Astrocyte (in vitro differentiated cells and primary cell): ENCODE data around the gene FAM149B1. TPM values are rescaled to one million over a fixed set of nuclear protein-coding genes. Genes with fewer than 3 reads are reported as not detected.

Experiments
- DNase-seq: peaks from one replicate; pipeline ENCODE4 v3.0.0-alpha.2; 2010; ENCODE audit warnings: low read depth
- FAIRE-seq: peaks from 2 replicates; lab custom pipeline; 2011; peaks lifted over from hg19 to GRCh38; lab: Jason Lieb, UNC
- H2AFZ ChIP-seq: 2 replicates; pipeline ENCODE4 v1.6.0; 2012; ENCODE audit warnings: low read depth, low read length, inconsistent platforms
- H3K27ac ChIP-seq: 2 replicates; pipeline ENCODE4 v1.5.1; 2011; ENCODE audit warnings: low read depth, low read length, inconsistent platforms
- H3K27me3 ChIP-seq: 2 replicates; pipeline ENCODE4 v1.6.0; 2011; ENCODE audit warnings: low read length, inconsistent platforms; ENCODE audit not compliant: insufficient read depth
- H3K36me3 ChIP-seq: 2 replicates; pipeline ENCODE4 v1.5.1; 2011; ENCODE audit warnings: low read length, inconsistent platforms; ENCODE audit not compliant: insufficient read depth
- H3K4me1 ChIP-seq: 2 replicates; pipeline ENCODE4 v1.5.1; 2011; ENCODE audit warnings: low read length, inconsistent platforms; ENCODE audit not compliant: insufficient read depth
- H3K4me2 ChIP-seq: 2 replicates; pipeline ENCODE4 v1.6.0; 2012; ENCODE audit warnings: low read length, inconsistent platforms
- H3K4me3 ChIP-seq: 2 replicates; pipeline ENCODE4 v1.5.1; 2011; ENCODE audit warnings: low read depth, mild to moderate bottlenecking, low read length, inconsistent platforms; ENCODE audit not compliant: insufficient read depth
- H3K79me2 ChIP-seq: 2 replicates; pipeline ENCODE4 v1.6.0; 2012; ENCODE audit warnings: mild to moderate bottlenecking, low read length, inconsistent platforms; ENCODE audit not compliant: insufficient read depth
- H3K9ac ChIP-seq: 2 replicates; pipeline ENCODE4 v1.6.0; 2012; ENCODE audit warnings: mild to moderate bottlenecking, low read length, inconsistent platforms
- H3K9me3 ChIP-seq: 2 replicates; pipeline ENCODE4 v1.5.1; 2012; ENCODE audit warnings: low read depth, mild to moderate bottlenecking, low read length, inconsistent platforms; ENCODE audit not compliant: insufficient read depth
- H4K20me1 ChIP-seq: 2 replicates; pipeline ENCODE4 v1.6.0; 2012; ENCODE audit warnings: low read length, inconsistent platforms; ENCODE audit not compliant: insufficient read depth
- H3K27ac Mint-ChIP-seq: one replicate; pipeline ENCODE4 v1.8.0; 2021; ENCODE audit warnings: mild to moderate bottlenecking, mixed read lengths; ENCODE audit not compliant: unreplicated experiment
- H3K27me3 Mint-ChIP-seq: one replicate; pipeline ENCODE4 v1.8.0; 2021; ENCODE audit warnings: low read depth, mixed read lengths; ENCODE audit not compliant: unreplicated experiment
- H3K36me3 Mint-ChIP-seq: one replicate; pipeline ENCODE4 v1.8.0; 2021; ENCODE audit warnings: low read depth, mixed read lengths; ENCODE audit not compliant: unreplicated experiment
- H3K4me1 Mint-ChIP-seq: one replicate; pipeline ENCODE4 v1.8.0; 2021; ENCODE audit warnings: low read depth, mixed read lengths; ENCODE audit not compliant: unreplicated experiment
- H3K4me3 Mint-ChIP-seq: one replicate; pipeline ENCODE4 v1.8.0; 2021; ENCODE audit warnings: mild to moderate bottlenecking, moderate library complexity, mixed read lengths; ENCODE audit not compliant: unreplicated experiment
- H3K9me3 Mint-ChIP-seq: one replicate; pipeline ENCODE4 v1.8.0; 2021; ENCODE audit warnings: mild to moderate bottlenecking, mixed read lengths; ENCODE audit not compliant: unreplicated experiment
- CTCF ChIP-seq: IDR thresholded peaks from 2 replicates; pipeline ENCODE4 v1.5.1; 2011; ENCODE audit warnings: low read depth, mild to moderate bottlenecking, inconsistent platforms, low read length, moderate library complexity; ENCODE audit not compliant: insufficient read depth
- EZH2 ChIP-seq: IDR thresholded peaks from 2 replicates; pipeline ENCODE4 v1.6.1; 2012; ENCODE audit warnings: mild to moderate bottlenecking, low read length, inconsistent platforms; ENCODE audit not compliant: insufficient read depth
- total RNA-seq: library from RNA; stranded (reverse); gene quantifications from 2 replicates; pipeline ENCODE4 v1.2.1, GENCODE V29; 2021

The FAM149B1 gene
- total RNA-seq, 1 donor from 2014 or later, result 14.0 TPM

DNA sequence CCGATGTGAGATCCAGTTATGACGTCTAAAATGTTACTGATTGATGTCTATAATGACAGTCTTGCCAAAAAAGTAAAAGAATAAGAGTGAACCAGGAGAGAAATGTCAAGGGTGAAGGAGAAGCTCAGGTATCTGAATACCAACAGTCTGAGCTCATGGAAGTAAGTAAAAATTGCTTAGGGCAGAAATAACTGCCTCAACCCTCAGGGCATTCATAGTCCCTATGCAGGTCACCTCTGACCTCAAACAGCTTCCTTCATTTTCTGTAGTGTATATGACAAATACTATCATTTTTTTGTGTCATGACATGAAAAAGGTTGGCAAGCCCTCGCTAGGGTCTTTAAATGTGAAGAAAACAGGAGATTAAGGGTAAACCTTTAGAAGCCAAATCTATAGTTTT lies 125.5 kb downstream of the FAM149B1 start:
- no peak overlapping the region for H3K9ac ChIP-seq
- TF ChIP-seq CTCF (no peak), EZH2 (no peak)
- Mint-ChIP-seq H3K4me3 (no peak overlapping the region), H3K27ac (no peak overlapping the region), H3K4me1 (no peaks in the 10 kb centered on the region), H3K27me3 (no peaks in the 10 kb centered on the region), H3K36me3 (no peaks in the 10 kb centered on the region), H3K9me3 (peaks cover 2% of the 10 kb centered on the region)
- FAIRE-seq (no peak), DNase-seq (no peak)
- H3K9me3 ChIP-seq, result no peaks in the 10 kb centered on the region
- H4K20me1 ChIP-seq, result no peaks in the 10 kb centered on the region
- H3K4me3 ChIP-seq, result no peak overlapping the region
- H3K4me2 ChIP-seq, result no peak overlapping the region
- H3K79me2 ChIP-seq, result no peaks in the 10 kb centered on the region
- H3K36me3 ChIP-seq, result no peaks in the 10 kb centered on the region
- no peaks in the 10 kb centered on the region for H3K4me1 ChIP-seq
- H2AFZ ChIP-seq, result no peak overlapping the region
- peaks cover 8% of the 10 kb centered on the region for H3K27me3 ChIP-seq
- H3K27ac ChIP-seq, result no peak overlapping the region

Other genes starting within 250 kb of the FAM149B1 start
- not detected in 2 replicates for gene PLA2G12B, start 213.3 kb upstream of the FAM149B1 start, total RNA-seq
- 244 and 341 TPM in 2 replicates for gene P4HA1, start 71.3 kb upstream of the FAM149B1 start, total RNA-seq
- 2.2 and 2.4 TPM in 2 replicates for gene NUDT13, start 57.7 kb upstream of the FAM149B1 start, total RNA-seq
- gene ECD, start 111 bp upstream of the FAM149B1 start, total RNA-seq, result 33.7 and 35.6 TPM in 2 replicates
- 18.9 and 23.3 TPM in 2 replicates for gene DNAJC9, start 79.1 kb downstream of the FAM149B1 start, total RNA-seq
- gene MRPS16, start 84.5 kb downstream of the FAM149B1 start, total RNA-seq, result 57.5 and 67.0 TPM in 2 replicates
- gene CFAP70, start 190.7 kb downstream of the FAM149B1 start, total RNA-seq, result 1.2 and 1.3 TPM in 2 replicates
- 74.7 and 79.6 TPM in 2 replicates for gene ANXA7, start 245.9 kb downstream of the FAM149B1 start, total RNA-seq